ENCODE measurements around the gene PDE4D.

The PDE4D gene

DNA sequence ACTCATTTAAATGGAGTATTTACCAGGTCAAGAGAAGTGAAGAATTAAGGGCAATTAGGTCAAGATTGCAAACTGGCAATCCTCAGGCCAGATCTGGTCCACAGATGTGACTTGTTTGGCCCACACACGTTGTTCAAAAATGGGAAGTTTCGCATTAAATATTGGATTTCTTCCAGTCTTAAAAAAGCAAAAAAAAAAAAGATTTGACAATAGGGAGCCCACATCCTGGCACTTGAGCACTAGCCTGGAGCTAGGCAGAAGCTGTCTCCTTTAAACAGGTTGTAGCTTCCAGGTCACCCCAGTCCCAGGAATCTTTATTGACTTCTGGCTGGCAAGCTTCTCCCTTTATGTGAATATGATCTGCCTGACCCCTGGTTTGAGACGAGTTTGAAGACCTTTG is 790.2 kb downstream of the PDE4D start:
- in situ Hi-C loops (cut with HindIII; ENCODE audit: low sequenced_read_pairs), result no loop called here
- TF ChIP-seq, protein P1, sequence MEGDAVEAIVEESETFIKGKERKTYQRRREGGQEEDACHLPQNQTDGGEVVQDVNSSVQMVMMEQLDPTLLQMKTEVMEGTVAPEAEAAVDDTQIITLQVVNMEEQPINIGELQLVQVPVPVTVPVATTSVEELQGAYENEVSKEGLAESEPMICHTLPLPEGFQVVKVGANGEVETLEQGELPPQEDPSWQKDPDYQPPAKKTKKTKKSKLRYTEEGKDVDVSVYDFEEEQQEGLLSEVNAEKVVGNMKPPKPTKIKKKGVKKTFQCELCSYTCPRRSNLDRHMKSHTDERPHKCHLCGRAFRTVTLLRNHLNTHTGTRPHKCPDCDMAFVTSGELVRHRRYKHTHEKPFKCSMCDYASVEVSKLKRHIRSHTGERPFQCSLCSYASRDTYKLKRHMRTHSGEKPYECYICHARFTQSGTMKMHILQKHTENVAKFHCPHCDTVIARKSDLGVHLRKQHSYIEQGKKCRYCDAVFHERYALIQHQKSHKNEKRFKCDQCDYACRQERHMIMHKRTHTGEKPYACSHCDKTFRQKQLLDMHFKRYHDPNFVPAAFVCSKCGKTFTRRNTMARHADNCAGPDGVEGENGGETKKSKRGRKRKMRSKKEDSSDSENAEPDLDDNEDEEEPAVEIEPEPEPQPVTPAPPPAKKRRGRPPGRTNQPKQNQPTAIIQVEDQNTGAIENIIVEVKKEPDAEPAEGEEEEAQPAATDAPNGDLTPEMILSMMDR (IDR thresholded peaks at IDR 0.05; ENCODE audit: low read depth, low read length), result no peak
- no peak overlapping the region for H3K4me3 ChIP-seq (ENCODE audit: low read depth, low read length)
- DNase-seq (ENCODE audit: low read depth, low spot score), result no peak

DNA sequence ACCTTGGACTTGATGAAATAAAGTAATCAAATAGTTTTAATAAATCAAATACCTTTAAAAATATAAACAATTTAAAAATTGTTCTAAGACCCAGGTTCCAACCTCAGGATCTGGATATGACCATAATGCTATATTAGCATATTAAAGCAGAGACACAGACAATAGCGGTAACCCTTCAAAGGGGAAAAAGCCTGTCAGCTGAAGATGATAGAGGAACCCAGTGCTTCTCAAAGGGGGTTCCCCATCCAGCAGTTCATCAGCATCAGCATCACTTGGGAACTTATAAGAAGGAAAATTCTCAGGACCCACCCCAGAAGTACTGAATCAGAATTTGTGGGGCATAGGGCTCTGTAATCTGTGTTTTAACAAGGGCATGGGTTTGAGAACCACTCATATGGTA is 791.1 kb downstream of the PDE4D start:
- no peak for DNase-seq (ENCODE audit: low read depth, low spot score)
- TF ChIP-seq, protein P1 (IDR thresholded peaks at IDR 0.05; ENCODE audit: low read depth, low read length), result no peak
- in situ Hi-C loops (cut with HindIII; ENCODE audit: low sequenced_read_pairs), result no loop called here
- no peak overlapping the region for H3K4me3 ChIP-seq (ENCODE audit: low read depth, low read length)

DNA sequence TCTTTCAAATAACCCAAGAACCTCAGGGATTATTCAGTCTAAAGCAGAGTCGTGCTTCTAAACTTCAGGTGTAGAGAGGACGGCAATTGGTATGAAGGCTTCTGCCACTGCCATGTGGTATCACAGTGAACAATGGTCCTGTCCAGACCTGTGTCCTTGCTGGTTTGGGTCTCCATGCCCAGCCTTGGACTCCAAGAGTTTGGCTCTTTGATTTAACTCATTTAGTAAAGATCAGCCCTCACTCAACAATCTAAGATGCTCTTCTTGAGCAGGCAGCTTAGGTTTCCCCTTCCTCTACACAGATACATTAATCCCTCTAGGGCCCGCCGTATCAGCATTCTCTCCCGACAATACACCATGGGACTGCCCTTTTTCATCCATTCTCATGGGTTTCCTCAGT is 792.7 kb downstream of the PDE4D start:
- TF ChIP-seq, protein P1 (IDR thresholded peaks at IDR 0.05; ENCODE audit: low read depth, low read length), result no peak
- no peak overlapping the region for H3K4me3 ChIP-seq (ENCODE audit: low read depth, low read length)
- DNase-seq (ENCODE audit: low read depth, low spot score), result no peak
- in situ Hi-C loops (cut with HindIII; ENCODE audit: low sequenced_read_pairs), result no loop called here

DNA sequence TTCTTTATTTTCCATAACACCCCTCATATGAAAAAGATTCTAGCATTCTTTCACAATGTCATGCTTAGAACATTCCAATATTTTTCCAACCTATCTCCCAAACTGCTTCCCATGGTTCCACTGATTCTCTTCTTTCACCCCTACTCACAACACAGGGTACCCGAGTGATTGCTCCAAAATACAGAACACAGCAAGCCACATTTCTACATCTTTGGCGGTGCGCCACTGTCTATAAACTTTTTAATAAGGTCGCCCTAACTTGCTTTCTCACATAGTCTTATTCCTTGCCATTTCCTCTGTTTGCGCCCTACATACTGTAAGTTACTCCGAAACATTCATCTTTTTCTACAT is 793.6 kb downstream of the PDE4D start:
- TF ChIP-seq, protein P1 (IDR thresholded peaks at IDR 0.05; ENCODE audit: low read depth, low read length), result no peak
- H3K4me3 ChIP-seq (ENCODE audit: low read depth, low read length), result no peak overlapping the region
- DNase-seq (ENCODE audit: low read depth, low spot score), result no peak
- in situ Hi-C loops (cut with HindIII; ENCODE audit: low sequenced_read_pairs), result no loop called here

DNA sequence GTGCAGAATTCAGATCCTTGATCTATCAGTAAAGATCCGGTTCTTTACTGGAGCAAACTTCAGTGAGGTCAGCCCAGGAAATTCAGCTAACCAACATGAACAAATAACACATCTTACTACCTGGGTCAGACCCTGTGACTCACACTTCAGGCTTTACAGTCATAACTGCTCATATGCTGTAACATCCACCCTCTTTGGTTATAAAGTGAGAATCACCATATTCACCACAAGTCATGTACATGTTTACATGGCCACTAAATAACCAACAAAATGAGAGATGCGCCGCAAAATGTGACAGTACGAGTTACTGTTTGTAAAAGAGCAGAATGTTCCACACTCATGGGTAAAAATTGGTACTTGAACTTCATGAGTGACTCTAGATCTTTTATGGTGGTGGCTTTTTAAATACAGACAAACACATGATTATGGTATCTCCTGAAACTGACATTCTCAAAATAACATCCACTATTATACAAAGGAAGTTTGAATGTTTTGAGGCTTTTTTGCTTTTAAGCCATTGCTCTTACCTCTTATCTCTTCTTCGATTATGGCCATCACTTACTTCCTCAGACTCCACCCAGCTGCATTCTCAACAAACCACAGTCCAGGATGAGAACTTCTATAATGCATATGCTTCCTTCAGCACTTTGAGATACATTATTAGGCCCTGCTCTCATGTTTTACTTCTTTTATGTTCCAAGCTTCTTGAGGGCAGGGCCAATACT is 794.1 kb downstream of the PDE4D start:
- in situ Hi-C loops (cut with HindIII; ENCODE audit: low sequenced_read_pairs), result no loop called here
- DNase-seq (ENCODE audit: low read depth, low spot score), result peak; percentile 89
- TF ChIP-seq, protein P1 (IDR thresholded peaks at IDR 0.05; ENCODE audit: low read depth, low read length), result no peak
- H3K4me3 ChIP-seq (ENCODE audit: low read depth, low read length), result no peak overlapping the region

DNA sequence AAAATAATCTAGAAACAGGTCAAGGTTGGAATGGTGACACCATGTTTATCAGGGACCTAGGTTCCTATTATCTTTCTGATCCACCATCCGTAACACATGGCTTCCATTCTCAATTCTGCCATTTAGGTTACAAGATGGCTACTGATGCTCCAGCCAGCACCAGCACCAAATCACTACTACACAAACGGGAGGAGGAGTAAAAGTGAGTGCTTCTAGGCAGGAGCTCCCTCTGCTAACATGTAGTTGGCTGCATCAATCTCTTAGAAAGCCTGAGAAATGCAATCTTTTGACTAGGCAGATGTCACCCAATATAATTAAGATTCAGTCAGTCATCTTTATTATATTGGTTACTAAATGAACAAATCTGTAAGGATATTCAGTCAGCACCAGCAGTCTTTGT is 794.8 kb downstream of the PDE4D start:
- in situ Hi-C loops (cut with HindIII; ENCODE audit: low sequenced_read_pairs), result no loop called here
- DNase-seq (ENCODE audit: low read depth, low spot score), result no peak
- H3K4me3 ChIP-seq (ENCODE audit: low read depth, low read length), result no peak overlapping the region
- TF ChIP-seq, protein P1 (IDR thresholded peaks at IDR 0.05; ENCODE audit: low read depth, low read length), result no peak

Data from astrocyte of the spinal cord (primary cell).